ENCODE results near the gene C19orf53.
"Not testable (repeated sequence)": the region's sequence is repeated elsewhere in the genome, so short reads cannot be mapped to it uniquely, and the experiment has no call there.

C19orf53 gene

DNA sequence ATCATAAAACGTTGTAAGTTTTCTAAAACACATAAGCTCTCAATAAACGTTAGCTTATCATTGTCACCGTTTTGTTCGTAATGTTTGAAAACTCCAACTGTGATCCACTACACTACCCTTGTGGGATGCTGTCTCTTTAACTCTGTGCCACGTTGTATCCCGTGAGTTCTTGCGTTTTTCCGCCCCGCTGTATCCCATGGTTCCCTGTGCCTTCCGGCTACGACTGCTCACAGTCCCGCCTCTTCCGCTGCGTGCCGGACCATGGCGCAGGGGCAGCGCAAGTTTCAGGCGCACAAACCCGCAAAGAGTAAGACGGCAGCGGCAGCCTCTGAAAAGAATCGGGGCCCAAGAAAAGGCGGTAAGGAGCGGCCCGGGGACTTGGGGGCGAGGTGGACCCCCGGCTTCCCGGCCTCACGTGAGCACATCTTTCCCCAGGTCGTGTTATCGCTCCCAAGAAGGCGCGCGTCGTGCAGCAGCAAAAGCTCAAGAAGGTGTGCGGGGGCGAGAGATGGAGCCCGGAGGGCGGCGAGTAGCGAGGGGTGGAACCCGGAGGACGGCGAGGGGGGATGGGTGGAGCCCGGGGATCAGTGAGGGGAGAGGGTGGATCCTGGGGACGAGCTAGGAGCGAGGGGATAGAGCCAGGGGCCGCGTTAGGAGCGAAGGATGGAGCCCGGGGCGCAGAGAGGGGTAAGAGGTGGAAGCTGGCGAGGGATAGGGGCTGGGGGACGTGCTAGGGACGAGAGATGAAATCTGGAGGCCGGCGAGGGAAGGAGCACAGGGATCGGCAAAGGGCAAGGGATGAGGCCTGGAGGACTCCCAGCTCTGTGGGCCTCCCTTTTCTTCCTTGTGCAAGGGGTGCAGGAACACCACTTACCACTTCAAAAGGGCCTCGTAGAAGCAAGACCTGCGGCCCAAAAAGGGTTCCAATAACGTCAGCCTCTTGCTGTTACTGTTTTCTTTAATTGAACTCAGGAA is at the start of gene C19orf53:
Gene C19orf53, plus strand, starts transcription at position 240 of the 975 bp plus-strand sequence. Its CDS starts 22 bp downstream, at position 262.
- peak; percentile 92 for DNase-seq (ENCODE audit: low spot score)

DNA sequence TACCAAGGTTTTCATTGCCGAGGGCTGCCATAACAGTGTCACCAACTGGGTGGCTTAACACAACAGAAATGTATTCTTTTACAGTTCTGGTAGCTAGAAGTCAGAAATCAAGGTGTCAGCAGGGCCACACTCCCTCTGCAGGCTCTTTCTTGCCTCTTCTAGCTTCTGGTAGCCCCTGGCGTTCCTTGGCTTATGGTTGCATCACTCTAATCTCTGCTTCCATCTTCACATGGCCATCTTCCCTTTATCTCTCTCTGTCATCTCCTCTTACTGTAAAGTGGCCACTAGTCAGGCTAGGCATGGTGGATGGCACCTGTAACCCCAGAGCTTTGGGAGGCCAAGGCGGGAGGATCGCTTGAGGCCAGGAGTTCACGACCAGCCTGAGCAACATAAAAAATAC is 47.9 kb upstream of the C19orf53 start:
- DNase-seq (ENCODE audit: low spot score), result no peak

DNA sequence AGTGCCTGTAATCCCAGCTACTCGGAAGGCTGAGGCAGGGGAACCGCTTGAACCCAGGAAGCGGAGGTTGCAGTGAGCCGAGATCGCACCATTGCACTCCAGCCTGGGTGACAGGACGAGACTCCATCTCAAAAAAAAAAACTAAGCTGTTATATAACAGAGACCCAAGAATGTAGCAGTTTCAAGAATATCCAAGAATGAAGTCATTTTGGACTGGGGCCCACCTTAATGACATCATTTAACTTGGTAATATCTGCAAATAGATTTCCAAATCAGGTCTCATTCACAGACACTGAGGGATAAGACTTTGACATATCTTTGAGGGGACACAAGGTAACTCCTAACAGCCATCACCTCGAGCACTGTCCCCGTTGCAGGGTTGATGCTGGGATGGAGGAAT is 46.5 kb upstream of the C19orf53 start:
- no peak for DNase-seq (ENCODE audit: low spot score)

DNA sequence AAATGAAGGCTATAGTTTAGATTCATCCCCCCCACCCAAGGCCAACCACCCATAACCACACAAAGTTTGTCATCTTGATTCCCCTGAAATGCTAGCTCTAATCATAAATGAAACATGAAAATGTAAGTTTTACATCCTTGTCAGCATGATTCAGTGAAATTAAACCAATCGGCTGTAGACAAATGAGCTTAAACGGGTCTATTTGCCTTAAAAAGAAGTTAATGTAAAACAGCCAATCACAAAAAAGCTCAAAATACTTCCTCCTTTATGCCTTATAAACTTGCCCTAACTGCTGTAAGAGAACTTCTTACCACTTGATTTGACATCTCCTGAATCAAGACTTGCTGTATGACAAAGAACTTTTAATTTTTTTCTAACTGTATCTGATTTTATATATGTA is 44.4 kb upstream of the C19orf53 start:
- peak; percentile 40 for DNase-seq (ENCODE audit: low spot score)

DNA sequence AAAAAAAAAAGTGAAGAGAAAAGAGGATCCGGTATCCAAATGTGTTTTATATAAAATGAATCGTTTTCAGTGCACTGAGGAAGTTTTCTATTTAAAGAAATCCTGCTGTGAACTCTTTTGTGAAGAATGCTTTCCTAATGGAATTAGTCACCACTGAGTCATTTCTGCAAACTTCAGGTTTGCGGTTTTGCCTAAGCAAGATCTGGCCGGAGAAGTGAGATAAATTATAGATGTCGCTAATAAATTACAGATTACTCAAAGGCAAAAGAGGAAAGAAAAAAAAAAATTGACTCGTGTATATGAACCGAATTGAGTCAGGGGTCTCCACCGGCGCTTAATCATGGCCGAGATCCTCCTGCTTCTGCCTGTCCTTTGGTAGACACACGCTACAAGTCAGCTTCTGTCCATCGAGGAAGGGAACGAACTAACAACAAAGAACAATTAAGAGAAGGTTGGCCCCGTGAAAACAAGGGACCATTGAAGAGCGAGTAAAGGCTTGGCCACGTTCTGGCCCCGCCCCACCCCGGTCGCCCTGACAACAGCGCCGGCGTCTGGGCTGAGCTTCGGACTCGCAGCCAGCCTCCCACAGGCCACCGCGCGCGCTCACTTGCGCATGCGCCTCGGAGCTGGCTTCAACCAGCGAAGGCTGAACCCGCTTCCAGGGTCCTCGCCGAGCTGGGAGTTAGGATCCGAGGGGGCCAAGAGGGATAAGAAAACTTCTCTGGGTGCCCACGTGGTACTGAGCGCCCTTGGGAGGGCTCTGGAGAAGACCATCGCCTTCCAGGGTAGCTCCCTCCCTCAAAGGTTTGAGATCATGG is 42.9 kb upstream of the C19orf53 start:
- peak; percentile 94 for DNase-seq (ENCODE audit: low spot score)

DNA sequence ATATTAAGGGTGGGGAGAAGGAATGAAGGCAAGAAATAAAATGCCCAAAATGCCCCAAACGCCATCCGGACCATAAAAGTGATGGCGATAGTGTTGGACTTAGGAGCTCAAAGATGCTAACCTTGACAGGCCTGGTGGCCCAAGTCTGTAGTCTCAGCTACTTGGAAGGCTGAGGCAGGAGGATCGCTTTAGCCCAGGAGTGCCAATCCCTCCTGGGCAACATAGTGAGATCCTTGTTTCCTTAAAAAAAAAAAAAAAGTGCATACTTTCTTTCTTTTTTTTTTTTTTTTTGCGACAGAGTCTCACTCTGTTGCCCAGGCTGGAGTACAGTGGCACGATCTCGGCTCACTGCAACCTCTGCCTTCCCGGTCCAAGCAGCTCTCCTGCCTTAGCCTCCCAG is 41.9 kb upstream of the C19orf53 start:
- DNase-seq (ENCODE audit: low spot score), result no peak

DNA sequence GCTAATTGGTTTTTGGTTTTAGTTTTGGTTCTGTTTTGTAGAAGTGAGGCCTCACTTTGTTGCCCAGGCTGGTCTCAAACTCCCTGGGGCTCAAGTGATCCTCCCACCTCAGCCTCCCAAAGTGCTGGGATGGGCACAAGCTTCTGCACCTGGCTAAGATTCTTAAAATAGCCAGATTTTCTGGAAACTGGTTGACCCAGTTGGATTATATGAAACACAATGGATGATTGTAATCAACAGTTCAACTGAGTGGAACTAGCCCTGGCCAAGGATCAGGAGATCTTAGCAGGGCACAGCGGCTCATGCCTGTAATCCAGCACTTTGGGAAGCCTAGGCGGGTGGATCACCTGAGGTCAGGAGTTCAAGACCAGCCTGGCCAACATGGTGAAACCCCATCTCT is 39.5 kb upstream of the C19orf53 start:
- no peak for DNase-seq (ENCODE audit: low spot score)

DNA sequence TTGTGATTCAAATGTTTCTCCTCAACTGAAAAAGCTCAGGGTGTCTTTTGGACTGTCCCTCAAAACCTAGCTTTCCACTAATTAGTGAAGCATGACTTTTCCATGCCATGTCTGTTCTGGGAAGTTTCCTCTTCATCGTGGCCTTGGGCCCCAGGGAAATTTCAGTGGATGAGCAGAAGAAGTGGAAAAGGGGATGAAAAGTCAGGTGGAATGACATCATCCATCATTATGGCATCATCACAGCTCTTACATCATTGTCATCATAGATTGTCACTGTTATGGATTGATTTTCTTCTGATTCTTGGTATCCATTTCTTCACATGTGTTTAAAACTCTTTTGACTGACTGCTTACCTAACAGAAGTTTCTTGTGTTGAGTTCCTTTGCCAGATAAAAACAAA is 36.2 kb upstream of the C19orf53 start:
- no peak for DNase-seq (ENCODE audit: low spot score)

DNA sequence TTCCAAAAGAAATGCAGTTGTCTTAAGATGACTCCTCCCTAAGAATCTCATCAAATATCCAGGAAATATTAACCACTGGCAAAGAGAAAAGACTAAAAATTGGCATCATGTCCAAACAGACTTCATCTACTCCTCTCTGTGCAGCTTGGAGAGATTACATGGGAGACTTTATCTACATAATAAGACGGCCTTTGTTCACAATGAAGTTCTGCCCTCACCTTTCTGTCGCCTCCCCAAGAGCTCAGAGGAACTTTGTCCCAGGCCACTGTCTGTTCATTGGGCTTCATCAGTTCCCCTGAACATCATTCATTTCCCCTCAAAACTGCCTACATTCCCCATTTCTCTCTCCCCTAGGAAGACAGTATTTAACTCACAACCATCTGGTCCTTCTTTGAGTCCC is 32.4 kb upstream of the C19orf53 start:
- DNase-seq (ENCODE audit: low spot score), result no peak

DNA sequence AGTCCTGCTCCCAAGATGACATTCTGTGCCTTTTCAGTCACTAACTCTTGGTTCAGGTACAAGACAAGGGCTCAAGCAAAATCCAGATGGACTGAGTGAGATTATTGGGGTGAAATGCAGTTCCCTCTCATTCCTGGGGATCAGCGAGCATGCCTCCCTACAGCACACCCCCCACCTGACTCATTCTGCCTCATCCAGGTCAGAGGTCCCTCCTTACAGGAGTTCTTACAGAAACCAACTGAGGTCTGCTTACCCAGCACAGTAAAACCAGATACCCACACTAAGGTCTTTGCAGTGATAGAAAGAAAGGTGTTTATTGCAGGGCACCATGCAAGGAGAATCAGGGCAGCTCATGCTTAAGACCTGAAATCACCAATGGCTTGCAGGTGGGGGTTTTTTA is 31.5 kb upstream of the C19orf53 start:
- no peak for DNase-seq (ENCODE audit: low spot score)

DNA sequence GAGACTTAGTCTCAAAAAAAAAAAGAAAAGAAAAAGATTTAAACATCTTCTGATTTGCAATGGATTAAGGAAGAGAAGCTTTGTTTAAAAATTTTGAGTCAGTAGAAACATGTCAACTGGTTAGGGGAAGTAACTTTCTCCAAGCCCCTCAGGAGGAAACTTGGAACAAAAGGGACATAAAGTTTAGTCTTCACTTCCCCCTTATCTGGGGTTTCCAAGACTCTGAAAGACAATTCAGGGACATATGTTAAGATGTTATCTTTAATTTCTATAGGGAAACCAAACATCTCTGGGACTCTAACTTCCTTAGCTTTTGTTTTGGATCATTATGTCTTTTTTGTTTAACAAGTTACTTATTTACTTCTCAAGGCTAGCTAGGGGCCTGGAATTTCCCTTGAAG is 30.1 kb upstream of the C19orf53 start:
- DNase-seq (ENCODE audit: low spot score), result no peak

DNA sequence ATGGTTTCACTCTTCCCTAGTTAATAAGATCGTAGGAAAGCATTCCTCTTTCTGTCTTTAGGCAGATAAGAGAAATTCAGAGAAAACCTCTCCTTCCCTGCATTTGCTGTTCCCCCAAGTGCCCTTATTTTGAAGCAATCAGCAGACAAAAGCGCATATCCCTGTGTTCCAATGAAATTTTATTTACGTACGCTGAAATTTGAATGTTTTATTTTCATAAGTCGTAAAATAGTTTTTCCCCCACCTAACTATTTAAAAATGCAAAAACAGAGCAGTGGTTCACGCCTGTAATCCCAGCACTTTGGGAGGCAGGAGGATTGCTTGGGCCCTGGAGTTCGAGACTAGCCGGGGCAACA is 27.2 kb upstream of the C19orf53 start:
- no peak for DNase-seq (ENCODE audit: low spot score)

DNA sequence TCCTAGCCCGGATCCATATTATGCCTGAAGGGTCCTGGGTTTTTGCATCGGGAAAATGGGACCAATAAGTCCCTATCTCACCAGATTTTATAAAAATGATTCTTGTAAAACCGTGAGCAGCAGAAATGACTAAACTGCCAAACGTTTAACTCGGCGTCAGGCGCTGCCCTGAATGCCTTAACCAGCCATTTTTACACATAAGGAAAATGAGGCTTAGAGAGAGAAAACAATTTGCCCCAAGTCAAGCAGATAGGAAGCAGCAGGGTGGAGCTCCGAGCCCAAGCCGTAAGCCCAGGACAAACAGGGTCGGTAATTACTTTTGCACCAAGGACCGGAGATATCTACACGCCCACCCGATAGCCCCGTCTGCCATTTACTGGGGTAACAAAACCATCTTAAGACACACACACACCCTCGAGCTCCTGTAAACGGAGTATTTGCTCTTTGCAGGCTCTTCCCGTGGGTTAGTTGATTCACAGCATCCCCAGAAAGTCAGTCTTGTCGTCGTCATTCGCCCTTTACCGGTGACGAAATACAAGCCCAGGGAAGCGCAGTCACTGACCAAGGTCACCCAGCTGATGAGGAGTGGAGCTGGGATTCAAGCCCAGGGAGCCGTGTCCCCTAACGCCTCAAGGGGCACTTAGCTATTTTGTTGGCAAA is 26.0 kb upstream of the C19orf53 start:
- DNase-seq (ENCODE audit: low spot score), result peak; percentile 36

DNA sequence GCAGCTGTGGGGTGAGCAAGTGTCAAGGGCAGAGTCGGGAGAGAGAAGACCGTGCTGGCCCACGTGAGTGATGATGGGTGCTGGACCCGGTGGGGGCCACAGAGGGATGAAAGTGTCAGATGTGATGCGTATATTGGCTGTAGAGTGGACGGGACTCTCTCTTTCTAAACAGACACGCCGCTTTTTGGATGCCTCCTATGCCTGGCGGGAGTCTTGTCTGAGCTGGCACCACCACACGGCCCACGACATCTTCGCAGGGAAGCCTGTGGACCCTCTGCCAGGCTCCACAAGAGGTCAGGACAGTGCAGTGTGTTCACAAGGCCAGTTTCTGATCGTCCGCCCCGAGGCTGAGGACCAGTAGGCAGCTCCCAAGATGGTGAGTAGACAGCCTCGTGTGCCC is 22.8 kb upstream of the C19orf53 start:
- no peak for DNase-seq (ENCODE audit: low spot score)

DNA sequence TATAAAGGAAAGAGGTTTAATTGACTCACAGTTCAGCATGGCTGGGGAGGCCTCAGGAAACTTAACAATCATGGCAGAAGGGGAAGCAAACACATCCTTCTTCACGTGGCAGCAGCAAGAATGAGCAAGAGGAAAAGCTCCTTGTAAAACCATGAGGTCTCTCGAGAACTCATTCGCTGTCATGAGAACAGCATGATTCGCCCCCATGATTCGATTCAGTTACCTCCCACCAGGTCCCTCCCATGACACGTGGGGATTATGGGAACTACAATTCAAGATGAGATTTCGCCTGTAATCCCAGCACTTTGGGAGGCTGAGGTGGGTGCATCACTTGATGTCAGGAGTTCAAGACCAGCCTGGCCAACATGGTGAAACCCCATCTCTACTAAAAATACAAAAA is 20.6 kb upstream of the C19orf53 start:
- not testable (repeated sequence) for DNase-seq (ENCODE audit: low spot score)

DNA sequence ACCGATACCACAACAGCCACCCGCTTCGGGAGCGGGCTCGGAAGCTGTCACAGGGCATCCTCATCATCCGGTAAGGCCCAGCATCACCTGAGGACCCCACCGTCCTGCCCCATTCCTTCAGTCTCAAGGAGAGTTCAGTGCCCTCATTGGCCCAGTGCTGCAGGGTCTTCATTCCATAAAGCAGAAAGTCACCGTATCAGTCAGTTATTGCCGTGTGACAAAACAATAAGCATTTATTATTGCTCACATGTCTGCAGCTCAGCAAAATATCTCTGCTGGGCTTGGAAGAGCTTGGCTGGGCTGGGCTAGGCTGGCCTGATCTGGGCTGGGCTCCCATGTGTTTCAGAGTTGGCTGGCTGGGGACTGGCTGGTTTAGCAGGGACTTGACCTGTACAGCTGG is 18.0 kb upstream of the C19orf53 start:
- DNase-seq (ENCODE audit: low spot score), result no peak

DNA sequence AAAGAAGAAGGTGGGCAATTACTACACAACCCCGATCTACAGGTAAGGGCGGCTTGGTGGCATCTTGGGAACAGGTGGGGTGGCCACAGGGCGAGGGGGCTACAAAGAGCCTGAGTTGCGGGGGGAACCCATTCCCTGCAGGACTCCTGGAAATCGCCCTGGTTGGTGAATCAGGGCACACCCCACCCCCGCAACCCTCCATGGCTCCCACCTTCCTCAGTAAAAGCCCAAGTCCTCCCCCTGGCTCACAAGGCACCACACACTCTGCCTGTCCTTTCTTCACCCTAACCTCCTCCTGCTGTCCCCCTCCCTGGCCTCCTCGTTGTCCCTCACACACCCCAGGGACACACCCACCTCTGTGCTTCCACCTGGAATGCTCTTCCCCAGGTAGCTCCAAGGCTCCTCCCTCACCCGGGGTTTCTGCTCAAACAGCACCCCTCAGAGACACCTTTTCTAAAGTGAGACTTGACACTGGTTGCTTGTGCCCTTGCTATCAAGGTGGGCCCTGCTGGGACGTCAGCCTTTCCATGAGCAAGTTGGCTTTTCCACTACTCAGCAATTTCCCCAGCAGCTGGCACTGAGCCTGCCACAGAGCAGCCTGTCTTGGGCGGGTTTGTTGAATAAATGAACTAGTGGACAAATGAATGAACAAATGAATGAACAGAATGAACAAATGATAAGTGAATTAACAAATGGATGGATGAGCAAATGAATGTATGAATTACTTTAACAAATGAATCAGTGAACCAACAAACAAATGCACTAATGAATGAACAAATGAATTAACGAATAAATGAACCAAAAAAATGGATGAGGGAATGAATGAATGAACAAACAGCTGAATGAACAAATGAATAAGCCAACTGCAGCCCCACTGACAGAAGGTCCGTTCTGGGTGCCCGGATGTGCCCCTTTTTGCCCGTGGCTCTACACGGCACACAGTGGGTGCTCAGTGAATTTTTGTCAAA is 16.2 kb upstream of the C19orf53 start:
- no peak for DNase-seq (ENCODE audit: low spot score)

DNA sequence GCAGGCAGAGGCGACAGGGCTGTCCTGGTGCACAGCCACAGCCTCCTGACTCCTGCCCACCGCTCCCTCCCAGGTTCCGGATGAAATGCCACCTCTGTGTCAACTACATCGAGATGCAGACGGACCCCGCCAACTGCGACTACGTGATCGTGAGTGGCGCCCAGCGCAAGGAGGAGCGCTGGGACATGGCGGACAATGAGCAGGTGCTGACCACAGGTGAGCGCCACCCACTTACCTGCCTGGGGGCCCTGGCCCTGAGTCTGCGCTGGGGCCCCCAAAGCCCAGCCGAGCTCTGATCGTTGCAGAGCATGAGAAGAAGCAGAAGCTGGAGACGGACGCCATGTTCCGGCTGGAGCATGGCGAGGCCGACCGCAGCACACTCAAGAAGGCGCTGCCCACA is 15.5 kb upstream of the C19orf53 start:
- DNase-seq (ENCODE audit: low spot score), result no peak

DNA sequence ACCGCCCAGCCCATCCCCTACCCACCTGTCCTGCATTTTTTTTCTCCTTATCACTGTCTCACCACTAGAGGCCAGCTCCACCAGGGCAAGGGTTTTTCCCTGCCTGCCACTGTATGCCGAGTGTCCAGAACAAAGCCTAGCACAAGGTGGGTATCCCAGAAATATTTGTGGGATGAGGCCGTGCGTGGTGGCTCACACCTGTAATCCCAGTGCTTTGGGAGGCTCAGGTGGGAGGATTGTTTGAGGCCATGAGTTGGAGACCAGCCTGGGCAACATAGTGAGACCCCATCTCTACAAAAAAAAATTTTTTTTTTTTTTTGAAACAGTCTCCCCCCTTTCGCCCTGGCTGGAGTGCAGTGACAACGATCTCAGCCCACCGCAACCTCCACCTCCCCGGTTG is 12.8 kb upstream of the C19orf53 start:
- DNase-seq (ENCODE audit: low spot score), result no peak

DNA sequence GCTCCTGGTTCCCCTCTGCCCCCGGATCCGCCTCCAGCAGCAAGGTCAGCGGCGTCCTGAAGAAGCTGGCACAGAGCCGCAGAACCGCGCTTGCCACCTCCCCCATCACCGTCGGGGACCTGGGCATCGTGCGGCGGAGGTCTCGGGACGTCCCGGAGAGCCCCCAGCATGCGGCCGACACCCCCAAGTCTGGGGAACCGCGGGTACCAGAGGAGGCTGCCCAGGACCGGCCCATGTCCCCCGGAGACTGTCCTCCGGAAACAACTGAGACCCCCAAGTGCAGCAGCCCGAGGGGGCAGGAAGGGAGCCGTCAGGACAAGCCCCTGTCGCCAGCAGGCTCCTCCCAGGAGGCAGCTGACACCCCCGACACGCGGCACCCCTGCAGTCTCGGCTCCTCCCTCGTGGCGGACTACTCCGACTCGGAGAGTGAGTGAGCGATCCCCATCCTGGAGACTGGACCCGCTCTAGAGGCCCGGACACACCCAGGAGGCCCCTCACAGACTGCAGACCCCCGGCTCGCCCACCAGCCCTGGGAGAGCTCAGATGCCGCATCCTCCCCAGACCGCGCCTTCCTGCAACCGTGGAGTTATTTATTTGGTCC is 11.5 kb upstream of the C19orf53 start:
- DNase-seq (ENCODE audit: low spot score), result no peak

DNA sequence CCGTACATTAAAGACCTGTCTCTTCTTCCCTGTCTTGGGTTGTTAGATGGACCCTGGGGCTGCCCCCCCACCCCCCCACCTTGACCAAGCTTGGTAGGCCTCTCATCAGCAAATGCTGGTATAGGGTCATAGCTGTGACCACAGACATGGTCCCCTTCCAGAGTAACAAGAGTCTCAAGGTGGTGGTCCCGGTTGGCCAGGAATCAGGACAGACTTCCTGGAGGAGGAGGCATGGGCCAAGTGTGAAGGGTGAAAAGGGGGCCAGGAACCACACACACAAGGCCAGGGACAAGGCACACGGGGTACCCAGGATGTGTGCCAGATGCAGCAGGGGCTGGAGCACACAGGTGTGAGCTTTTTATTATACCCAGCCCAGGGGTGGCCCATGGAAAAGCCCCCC is 11.0 kb upstream of the C19orf53 start:
- no peak for DNase-seq (ENCODE audit: low spot score)

Data from hematopoietic multipotent progenitor cell treated with erythropoietin and hydrocortisone succinate and interleukin-3 and kit ligand, for 17 days (in vitro differentiated cells).